ENCODE data around the gene FGF6.

DNA sequence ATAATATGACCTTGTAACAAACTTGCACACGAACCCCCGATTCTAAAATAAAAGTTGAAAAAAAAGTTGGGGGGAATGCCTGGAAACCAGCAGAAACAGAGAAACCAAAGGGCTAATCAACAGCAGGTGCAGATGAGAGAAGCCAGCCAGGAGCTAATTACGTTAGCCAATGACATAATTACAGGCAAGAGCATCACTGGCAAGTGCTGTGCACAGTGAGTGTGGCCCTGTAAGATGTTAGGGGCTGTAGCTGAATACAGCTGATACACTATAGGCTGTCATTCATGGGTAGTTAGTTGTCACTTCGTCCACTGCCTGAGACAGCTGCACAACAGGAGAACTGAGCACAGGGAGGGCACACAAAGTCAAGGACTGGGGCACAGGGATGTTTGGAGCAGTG lies 58.8 kb downstream of the FGF6 start:
- TF ChIP-seq, protein P1, sequence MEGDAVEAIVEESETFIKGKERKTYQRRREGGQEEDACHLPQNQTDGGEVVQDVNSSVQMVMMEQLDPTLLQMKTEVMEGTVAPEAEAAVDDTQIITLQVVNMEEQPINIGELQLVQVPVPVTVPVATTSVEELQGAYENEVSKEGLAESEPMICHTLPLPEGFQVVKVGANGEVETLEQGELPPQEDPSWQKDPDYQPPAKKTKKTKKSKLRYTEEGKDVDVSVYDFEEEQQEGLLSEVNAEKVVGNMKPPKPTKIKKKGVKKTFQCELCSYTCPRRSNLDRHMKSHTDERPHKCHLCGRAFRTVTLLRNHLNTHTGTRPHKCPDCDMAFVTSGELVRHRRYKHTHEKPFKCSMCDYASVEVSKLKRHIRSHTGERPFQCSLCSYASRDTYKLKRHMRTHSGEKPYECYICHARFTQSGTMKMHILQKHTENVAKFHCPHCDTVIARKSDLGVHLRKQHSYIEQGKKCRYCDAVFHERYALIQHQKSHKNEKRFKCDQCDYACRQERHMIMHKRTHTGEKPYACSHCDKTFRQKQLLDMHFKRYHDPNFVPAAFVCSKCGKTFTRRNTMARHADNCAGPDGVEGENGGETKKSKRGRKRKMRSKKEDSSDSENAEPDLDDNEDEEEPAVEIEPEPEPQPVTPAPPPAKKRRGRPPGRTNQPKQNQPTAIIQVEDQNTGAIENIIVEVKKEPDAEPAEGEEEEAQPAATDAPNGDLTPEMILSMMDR (IDR thresholded peaks at IDR 0.05) = no peak
- TF ChIP-seq EZH2phosphoT487 (IDR thresholded peaks at IDR 0.05) = no peak
